ENCODE data around the gene HNRNPM. TPM values are rescaled to one million over a fixed set of nuclear protein-coding genes. Genes with fewer than 3 reads are reported as not detected.

HNRNPM gene
- total and polyA plus RNA-seq, 9 donors = 88.2 to 285 (median 180) TPM

DNA sequence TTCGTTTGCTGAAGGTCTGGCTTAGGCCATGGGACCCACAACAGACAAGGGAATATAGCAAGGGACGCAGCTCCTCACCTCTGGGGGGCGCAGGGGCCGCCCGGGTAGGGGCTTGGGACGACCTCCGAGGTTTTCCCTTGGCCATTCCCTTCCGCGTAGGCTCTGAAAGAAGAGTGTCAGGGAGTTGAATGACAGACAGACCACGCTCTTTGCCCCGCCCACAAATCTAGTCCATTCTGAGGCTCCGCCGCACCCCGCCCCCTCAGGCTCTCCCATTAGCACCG is 80.6 kb downstream of the HNRNPM start:
- no peak for DNase-seq
- Histone ChIP-seq H3K27me3 (no peaks in the 10 kb centered on the region), H3K36me3 (no peaks in the 10 kb centered on the region), H3K9me3 (no peaks in the 10 kb centered on the region), H3K4me1 (ENCODE audit: insufficient read depth) (peaks cover 7% of the 10 kb centered on the region), H3K4me3 (peak overlapping the region; percentile 42), H3K27ac (peak overlapping the region; percentile 34 to 92)
- intact Hi-C loops (cut with DNase I) = no loop called here
- WGBS, 3 donors = 2 to 10% (median 7%) methylated on average over 15 of the region's 15 CpGs
- no peak for TF ChIP-seq EP300 (IDR thresholded peaks at IDR 0.05)
- TF ChIP-seq, protein P1, sequence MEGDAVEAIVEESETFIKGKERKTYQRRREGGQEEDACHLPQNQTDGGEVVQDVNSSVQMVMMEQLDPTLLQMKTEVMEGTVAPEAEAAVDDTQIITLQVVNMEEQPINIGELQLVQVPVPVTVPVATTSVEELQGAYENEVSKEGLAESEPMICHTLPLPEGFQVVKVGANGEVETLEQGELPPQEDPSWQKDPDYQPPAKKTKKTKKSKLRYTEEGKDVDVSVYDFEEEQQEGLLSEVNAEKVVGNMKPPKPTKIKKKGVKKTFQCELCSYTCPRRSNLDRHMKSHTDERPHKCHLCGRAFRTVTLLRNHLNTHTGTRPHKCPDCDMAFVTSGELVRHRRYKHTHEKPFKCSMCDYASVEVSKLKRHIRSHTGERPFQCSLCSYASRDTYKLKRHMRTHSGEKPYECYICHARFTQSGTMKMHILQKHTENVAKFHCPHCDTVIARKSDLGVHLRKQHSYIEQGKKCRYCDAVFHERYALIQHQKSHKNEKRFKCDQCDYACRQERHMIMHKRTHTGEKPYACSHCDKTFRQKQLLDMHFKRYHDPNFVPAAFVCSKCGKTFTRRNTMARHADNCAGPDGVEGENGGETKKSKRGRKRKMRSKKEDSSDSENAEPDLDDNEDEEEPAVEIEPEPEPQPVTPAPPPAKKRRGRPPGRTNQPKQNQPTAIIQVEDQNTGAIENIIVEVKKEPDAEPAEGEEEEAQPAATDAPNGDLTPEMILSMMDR (IDR thresholded peaks at IDR 0.05) = peak in 2 of 3 donors; percentile 15 to 39

- H3K4me1 ChIP-seq (ENCODE audit: insufficient read depth) = peaks cover 7% of the 10 kb centered on the region
- peak; percentile 94 to 97 (median 96) for DNase-seq
These were observed 81.7 kb downstream of the HNRNPM start for GRCh38 chr19:8526345-8527091.

DNA sequence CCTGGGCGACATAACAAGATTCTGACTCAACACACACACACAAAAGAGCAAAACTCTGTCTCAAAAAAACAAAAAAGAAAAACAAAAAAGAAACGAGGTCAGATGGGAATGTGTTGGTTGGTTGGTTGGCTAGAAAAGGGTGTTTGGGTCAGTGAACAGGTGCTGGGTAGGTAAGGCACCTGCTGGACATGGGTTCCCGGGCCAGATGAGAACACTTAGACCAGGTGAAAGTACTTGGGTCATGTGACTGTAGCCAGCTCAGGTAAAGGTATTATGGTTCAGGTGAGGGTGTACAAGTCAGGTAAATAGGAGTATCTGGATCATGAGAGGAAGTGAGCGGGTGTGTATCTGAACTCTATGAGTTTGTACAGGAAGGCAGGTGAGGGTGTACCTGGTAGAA is 83.7 kb downstream of the HNRNPM start:
- H3K9me3 ChIP-seq = no peaks in the 10 kb centered on the region

More at GRCh38 chr19:8526345-8527091, 81.7 kb downstream of the HNRNPM start:
- H3K9me3 ChIP-seq = no peaks in the 10 kb centered on the region
- peak overlapping the region; percentile 67 for H3K4me3 ChIP-seq
- TF ChIP-seq POLR2A (IDR thresholded peaks at IDR 0.05) (peak; percentile 32), EP300 (IDR thresholded peaks at IDR 0.05) (no peak)
- TF ChIP-seq, protein P1 (IDR thresholded peaks at IDR 0.05) = no peak
- 1 to 8% (median 5%) methylated on average over 49 to 57 of the region's 57 CpGs for WGBS, 3 donors
- peak overlapping the region; percentile 81 to 92 for H3K27ac ChIP-seq
- H3K27me3 ChIP-seq = no peaks in the 10 kb centered on the region
- no peaks in the 10 kb centered on the region for H3K36me3 ChIP-seq
- intact Hi-C loops (cut with DNase I) = no loop called here

GRCh38 chr19:8529369-8530006 is 84.7 kb downstream of the HNRNPM start:
- Histone ChIP-seq H3K36me3 (no peaks in the 10 kb centered on the region), H3K27ac (no peak overlapping the region), H3K9me3 (no peaks in the 10 kb centered on the region), H3K27me3 (no peaks in the 10 kb centered on the region), H3K4me3 (no peak overlapping the region), H3K4me1 (ENCODE audit: insufficient read depth) (peaks cover 7% of the 10 kb centered on the region)
- DNase-seq = no peak
- WGBS, 3 donors = 89 to 95% (median 90%) methylated on average over 4 of the region's 4 CpGs
- no peak for TF ChIP-seq EP300 (IDR thresholded peaks at IDR 0.05)
- TF ChIP-seq, protein P1 (IDR thresholded peaks at IDR 0.05) = no peak
- intact Hi-C loops (cut with DNase I) = no loop called here

More for the DNA sequence above, 83.7 kb downstream of the HNRNPM start:
- H3K4me3 ChIP-seq = no peak overlapping the region
- no peak for TF ChIP-seq POLR2A (IDR thresholded peaks at IDR 0.05)
- TF ChIP-seq, protein P1 (IDR thresholded peaks at IDR 0.05) = no peak
- TF ChIP-seq EP300 (IDR thresholded peaks at IDR 0.05) = no peak
- peaks cover 7% of the 10 kb centered on the region for H3K4me1 ChIP-seq (ENCODE audit: insufficient read depth)
- H3K27me3 ChIP-seq = no peaks in the 10 kb centered on the region
- intact Hi-C loops (cut with DNase I) = no loop called here
- no peak overlapping the region for H3K27ac ChIP-seq
- H3K36me3 ChIP-seq = no peaks in the 10 kb centered on the region
- DNase-seq = no peak
- 47 to 64% (median 61%) methylated on average over 4 of the region's 4 CpGs for WGBS, 3 donors

Data from ovary (tissue), 9 donors.